GM18951 (cell line): ENCODE results near the gene CPNE9.

ENCODE experiments used
- POLR2A ChIP-seq: IDR thresholded peaks from 4 replicates; pipeline ENCODE4 v1.6.1; 2011; ENCODE audit warnings: mild to moderate bottlenecking; ENCODE audit not compliant: insufficient read length, insufficient read depth; ENCODE audit errors: extremely low read depth
- in situ Hi-C: fragments of 300-500 bp; cut with MboI; formaldehyde crosslinking; loops from one replicate; pipeline ENCODE4 v1.12.0; 2022; ENCODE audit warnings: low sequenced_read_pairs, mixed read lengths, inconsistent platforms; ENCODE audit not compliant: unreplicated experiment

Gene CPNE9

DNA sequence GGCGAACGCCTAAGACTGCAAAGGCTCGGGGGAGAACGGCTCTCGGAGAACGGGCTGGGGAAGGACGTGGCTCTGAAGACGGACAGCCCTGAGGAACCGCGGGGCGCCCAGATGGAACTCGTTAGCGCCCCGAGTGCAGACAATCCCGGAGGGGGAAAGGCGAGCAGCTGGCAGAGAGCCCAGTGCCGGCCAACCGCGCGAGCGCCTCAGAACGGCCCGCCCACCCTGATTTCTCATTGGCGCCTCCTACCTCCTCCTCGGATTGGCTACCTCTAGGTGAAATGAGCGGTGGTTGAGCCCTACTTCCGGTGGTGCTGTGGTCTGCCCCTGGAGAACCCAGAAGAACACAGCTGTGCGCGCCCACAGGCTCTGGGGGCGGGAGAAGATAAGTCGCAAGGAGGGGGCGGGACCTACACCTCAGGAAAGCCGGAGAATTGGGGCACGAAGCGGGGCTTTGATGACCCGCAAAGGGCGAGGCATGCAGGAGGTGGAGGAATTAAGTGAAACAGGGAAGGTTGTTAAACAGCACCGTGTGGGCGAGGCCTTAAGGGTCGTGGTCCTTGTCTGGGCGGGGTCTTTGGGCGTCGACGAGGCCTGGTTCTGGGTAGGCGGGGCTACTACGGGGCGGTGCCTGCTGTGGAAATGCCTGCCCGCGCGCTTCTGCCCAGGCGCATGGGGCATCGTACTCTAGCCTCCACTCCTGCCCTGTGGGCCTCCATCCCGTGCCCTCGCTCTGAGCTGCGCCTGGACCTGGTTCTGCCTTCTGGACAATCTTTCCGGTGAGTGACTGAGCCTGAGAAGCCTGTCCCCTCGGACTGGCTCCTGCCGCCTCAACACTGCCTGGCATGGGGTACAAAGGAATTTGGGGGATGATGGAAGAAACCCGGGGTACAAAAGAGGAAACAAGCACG lies 46.3 kb downstream of the CPNE9 start, which contains the start of gene OGG1:
TSS of gene OGG1 (plus strand) at position 308 of the 911 bp plus-strand sequence. CDS start at position 643, 335 bp downstream.
- peak; percentile 70 for TF ChIP-seq POLR2A
- in situ Hi-C loops, result no loop called here

DNA sequence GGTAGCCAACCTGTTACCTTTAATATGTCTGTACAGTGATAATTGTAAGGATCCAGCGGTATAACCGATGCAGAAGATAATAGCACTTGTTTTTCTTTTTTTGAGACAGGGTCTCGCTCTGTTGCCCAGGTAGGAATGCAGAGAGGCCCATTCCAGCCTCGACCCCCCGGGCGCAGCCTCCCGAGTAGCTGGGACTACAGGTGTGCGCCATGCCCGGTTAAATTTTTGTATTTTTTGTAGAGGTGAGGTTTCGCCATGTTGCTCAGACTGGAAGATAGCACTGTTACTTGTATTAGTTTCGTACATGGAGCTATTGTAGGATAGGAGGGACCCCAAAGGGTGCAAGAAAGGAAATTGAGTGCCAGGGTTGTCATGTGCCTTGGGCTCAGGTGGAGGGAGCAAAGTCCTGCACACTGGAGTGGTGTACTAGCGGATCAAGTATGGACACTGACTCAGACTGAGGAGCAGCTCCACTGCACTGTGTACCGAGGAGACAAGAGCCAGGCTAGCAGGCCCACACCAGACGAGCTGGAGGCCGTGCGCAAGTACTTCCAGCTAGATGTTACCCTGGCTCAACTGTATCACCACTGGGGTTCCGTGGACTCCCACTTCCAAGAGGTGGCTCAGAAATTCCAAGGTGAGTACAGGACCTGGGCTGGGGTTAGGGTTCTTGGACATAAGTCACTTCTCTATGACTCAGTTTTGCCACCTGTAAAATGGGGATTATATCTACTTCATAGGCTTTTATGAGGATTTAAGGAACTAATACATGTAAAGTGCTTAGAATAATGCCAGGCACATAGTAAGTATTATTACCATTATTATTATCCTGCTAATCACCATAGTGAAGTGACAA lies 47.2 kb downstream of the CPNE9 start:
- in situ Hi-C loops, result no loop called here

DNA sequence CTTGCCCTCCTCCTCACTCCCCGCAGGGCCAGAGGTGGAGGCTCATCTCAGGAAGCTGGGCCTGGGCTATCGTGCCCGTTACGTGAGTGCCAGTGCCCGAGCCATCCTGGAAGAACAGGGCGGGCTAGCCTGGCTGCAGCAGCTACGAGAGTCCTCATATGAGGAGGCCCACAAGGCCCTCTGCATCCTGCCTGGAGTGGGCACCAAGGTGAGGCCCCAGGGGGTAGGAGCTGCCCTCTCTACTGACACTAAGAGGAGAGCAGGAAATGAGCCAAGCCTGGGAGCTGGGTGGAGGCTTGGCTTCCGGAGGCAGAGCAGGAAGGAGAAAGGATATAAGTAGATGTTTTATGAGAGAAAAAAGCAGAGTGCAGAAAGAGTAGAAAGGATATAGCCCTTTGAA lies 51.0 kb downstream of the CPNE9 start:
- in situ Hi-C loops, result no loop called here

More for the DNA sequence above, 47.2 kb downstream of the CPNE9 start:
- no peak for TF ChIP-seq POLR2A

DNA sequence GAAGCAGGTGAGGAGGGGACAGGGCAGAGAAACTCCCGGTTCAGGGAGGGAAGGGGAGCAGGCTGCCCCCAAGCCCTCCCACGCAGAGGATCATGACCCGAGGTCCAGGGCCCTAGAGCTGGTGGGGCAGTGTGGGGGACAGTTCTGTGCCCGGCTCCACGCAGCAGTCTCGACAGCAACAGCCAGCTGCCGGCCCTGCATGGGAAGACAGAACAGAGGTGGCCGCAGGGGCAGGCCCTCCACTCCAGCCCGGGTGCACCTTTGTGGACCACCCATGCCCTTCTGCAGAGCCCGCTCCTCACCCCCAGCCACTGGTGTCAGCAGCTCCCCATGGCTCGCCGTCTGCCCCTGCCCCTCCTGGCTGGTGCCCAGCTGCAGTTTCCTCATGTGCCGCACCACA lies 53.8 kb downstream of the CPNE9 start:
- in situ Hi-C loops, result no loop called here
- TF ChIP-seq POLR2A, result no peak

More for the DNA sequence above, 51.0 kb downstream of the CPNE9 start:
- no peak for TF ChIP-seq POLR2A

DNA sequence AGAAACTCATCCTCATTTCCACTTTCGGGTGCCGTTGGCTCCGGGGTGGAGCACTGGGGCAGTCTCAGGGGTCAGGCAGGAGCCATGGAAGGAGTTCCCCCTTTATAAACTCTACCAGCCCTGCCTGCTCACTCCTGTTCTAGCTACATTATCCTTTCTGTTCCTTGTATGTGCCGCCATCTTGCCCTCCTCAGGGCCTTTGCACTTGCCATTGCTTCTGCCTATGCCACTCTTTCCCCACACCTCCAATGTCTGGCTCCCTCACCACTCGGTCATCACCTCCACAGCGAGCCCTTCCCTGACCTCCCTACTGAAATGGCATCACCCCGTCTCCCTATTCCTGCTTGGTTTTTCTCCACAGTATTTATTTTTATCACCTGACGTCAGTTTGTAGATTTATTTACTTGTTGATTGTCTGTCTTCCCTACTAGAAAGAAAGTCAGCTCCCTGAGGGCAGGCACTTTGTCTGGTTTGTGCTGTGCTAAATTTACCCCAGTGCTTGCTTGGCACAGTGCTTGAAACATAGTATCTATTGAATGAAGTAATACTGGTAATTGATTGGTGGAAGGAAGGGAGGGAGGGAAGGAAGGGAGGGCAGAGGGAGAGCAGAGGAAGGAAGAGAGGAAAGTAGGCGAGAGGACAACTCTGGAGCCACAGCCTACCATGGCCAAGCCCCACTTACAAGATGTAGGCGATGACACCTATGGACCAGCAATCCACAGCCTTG lies 57.3 kb downstream of the CPNE9 start:
- TF ChIP-seq POLR2A, result no peak
- in situ Hi-C loops, result no loop called here

DNA sequence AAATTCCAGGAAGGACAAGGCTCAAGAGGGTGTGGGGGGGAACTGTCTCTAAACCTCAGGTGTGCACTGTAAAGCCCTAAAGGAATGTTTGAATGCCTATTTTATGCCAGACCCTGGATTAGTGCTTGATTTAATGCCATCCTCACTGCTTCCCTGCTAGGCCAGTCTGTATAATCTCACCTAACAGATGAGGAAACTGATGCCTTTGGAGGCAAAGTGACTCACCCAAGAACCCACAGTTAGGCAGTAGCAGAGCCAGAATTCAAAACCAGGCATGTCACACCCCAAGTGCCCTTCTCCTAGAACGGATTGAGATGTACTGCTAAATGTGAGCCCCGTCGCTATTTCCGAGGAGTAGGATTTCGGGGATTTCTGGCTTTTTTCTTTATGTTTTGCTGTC lies 58.3 kb downstream of the CPNE9 start:
- in situ Hi-C loops, result no loop called here
- TF ChIP-seq POLR2A, result no peak

DNA sequence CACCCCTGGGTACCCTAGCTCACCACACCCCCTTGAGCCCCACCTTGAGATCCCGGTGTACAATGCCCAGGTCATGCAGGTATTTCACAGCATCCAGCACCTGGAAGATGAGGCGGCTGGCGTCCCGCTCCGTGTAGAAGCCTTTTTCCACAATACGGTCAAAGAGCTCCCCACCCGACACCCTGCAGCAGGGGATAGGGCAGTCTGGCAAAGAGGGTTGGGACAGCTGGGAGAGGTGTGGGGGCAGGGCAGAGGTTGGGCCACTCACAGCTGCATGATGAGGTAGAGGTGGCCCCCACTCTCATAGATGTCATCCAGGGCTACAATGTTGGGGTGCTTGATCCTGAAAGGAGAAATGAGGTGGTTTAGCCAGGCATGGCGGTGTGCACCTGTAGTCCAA lies 59.2 kb downstream of the CPNE9 start:
- in situ Hi-C loops, result no loop called here
- TF ChIP-seq POLR2A, result no peak

DNA sequence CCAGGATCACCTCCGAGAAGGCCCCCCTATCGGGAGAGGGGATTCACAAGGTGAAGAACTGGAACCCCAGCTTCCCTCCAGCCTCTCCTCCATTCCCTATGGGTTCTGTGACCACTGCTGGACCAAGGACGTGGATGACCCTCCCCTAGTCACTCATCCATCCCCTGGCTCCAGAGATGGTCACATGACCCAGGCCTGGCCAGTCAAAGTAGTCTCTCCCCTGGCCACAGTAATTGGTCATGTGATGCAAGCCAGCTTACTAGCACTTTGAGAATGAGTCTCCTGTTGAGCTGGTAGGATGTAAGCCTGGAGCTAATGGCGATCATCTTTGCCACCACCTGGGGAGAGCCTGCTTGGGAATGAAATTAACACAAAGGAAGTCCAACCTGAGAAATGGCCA lies 62.2 kb downstream of the CPNE9 start:
- in situ Hi-C loops, result no loop called here
- TF ChIP-seq POLR2A, result no peak

DNA sequence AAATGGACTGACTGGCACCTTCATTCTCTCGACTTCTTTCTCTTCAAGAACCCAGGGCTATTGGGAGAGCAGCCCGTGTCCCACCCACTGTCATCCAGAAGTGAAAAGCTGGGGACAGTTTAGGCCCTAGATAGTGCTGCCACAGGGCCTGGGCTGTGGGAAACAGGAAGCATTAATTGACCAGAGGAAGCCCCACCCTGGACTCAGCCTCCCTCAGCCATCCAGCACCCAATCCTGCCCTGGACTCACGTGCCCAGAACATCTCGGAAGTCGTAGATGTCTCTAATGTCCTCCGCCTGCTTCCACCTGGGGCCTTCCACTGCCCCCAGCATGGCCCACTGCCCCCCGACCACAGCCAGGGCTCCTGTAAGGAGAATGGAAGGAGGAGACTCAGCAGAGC lies 63.8 kb downstream of the CPNE9 start:
- no peak for TF ChIP-seq POLR2A
- in situ Hi-C loops, result no loop called here

DNA sequence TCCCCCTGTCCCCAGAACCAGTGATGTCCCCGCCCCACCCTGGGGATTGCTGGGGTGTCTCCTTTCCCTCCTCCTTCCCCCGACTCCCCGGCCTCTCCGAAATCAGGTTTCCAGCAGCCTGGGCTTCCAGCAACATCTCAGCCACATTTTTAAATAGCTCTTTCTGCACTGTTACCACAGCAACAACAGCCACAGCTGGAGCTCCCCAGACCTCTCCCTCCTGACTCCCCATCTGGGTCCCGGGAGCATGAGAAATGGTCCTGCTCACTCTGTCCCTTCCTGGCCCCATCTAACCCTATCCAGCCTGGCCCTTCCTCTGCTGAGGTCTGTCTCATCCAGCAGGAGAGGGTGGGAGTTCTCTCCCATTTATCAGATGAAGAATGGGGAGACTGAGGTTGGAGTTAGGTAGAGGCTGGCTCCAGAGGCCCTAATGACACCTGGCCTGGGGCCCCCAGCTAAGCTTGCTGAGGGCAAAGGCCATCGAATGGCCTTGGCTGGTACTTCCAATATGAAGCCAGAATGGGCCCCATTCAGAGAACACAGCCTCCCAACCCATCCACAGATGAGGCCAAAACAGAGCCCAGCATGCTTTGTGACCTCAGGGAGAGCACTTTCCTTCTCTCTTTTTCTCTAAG lies 64.6 kb downstream of the CPNE9 start:
- TF ChIP-seq POLR2A, result no peak
- in situ Hi-C loops, result no loop called here

DNA sequence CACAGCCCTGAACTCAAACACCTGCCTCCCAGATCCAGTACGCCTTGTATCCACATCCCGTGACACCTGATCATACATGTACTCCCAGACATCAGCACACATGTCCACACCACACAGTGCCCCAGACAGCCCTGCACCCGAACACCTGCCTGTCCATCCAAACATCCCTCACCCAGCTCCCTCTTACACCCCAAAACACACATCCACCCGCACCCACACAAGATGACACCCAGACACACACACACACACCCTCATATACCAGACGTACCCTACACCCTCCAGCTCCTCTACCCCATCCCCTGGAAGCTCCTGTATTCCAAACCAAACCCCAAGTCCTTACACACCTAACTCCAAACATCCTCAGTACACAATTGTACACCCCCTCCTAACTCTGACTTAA lies 65.4 kb downstream of the CPNE9 start:
- no peak for TF ChIP-seq POLR2A
- in situ Hi-C loops, result no loop called here

DNA sequence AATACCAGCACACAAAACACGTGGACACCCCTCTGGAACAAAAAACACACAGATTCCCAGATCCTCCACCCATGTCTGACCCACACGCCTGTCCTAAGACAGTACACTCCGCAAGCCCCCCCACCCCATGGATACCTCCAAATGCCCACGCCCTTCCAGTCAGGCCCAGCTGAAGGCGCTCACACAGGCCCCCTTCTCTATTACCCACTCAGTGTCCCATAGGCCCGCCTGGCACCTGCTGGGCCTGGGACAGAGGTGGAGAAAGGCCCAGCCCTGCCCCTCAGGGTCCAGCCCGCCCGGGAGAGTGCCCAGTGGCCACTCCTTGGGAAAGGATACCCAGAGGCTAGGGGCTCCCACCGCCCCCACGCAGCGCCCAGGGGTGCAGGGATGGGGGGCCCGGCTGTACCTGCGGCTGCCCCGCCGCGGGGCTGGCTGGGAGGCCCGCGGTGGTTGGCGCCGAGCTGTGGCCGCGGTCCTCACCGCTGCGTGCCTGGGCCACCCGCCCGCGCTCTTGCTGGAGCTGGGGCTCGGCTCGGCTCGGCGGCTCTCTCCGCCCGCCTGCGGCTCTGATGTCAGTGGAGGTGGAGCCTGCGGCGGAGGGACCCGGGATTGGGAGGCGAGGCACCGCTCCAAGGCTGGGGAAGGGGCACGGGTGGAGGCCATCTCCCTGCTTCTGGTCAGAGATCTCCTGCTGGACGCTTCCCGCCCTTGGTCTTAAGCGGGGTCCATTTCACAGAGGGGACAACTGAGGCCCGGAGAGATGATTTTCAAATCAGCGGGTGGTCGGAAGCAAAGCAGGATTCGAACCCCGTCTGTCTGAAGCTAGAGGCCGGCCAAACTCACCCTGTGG lies 66.0 kb downstream of the CPNE9 start, which contains the start of gene CAMK1:
TSS of gene CAMK1 (minus strand) at position 522 of the 850 bp plus-strand sequence. CDS start 2,198 bp downstream, outside the sequence.
- in situ Hi-C loops, result no loop called here
- no peak for TF ChIP-seq POLR2A
